ENCODE results near the gene CFAP100. TPM values are rescaled to one million over a fixed set of nuclear protein-coding genes. Genes with fewer than 3 reads are reported as not detected.

CFAP100 gene
- total RNA-seq, 1 experiment from 2014 or later, result not detected

- POLR2A ChIA-PET (ENCODE audit: unreplicated experiment), result interaction anchor here (0.6 kb wide), 1 partner anchor 610 kb away, joined by 3 read pairs; no protein-coding TSS in a partner anchor
- TF ChIP-seq EZH2 (IDR thresholded peaks at IDR 0.05; ENCODE audit: low read depth) (no peak), CTCF (conservative IDR thresholded peaks at IDR 0.05) (no peak)
These were observed 47.6 kb downstream of the CFAP100 start for GRCh38 chr3:126442094-126442855.

GRCh38 chr3:126442856-126443242 lies 48.1 kb downstream of the CFAP100 start:
- H3K9me2 ChIP-seq (ENCODE audit: insufficient read depth), result no peaks in the 10 kb centered on the region
- no peaks in the 10 kb centered on the region for H3K9me3 ChIP-seq (ENCODE audit: insufficient read depth, low read depth)
- ChIA-PET POLR2A (ENCODE audit: unreplicated experiment) (no interaction called here), CTCF (no interaction called here)
- H3K27ac ChIP-seq, result no peak overlapping the region
- H3K4me2 ChIP-seq, result no peak overlapping the region
- no TSS peak for BruUV-seq (replicated peaks)
- H3K79me2 ChIP-seq (ENCODE audit: low read depth), result no peaks in the 10 kb centered on the region
- H3K36me3 ChIP-seq (ENCODE audit: low read depth), result no peaks in the 10 kb centered on the region
- TF ChIP-seq CTCF (conservative IDR thresholded peaks at IDR 0.05) (no peak), EZH2 (IDR thresholded peaks at IDR 0.05; ENCODE audit: low read depth) (no peak)
- H2AFZ ChIP-seq, result no peak overlapping the region
- H3K4me1 ChIP-seq (replicated peaks; ENCODE audit: insufficient read depth), result no peaks in the 10 kb centered on the region
- H4K20me1 ChIP-seq (ENCODE audit: insufficient read depth), result peaks cover 4% of the 10 kb centered on the region; the same call in 1 of the 2 replicates
- no peak overlapping the region for H3K4me3 ChIP-seq
- DNase-seq, result no peak
- no peaks in the 10 kb centered on the region for H3K27me3 ChIP-seq (ENCODE audit: insufficient read depth, low read depth)
- H3F3A ChIP-seq (ENCODE audit: insufficient read depth, low read depth), result no peaks in the 10 kb centered on the region
- intact Hi-C loops (cut with micrococcal nuclease; ENCODE audit: unreplicated experiment), result no loop called here

More at GRCh38 chr3:126442094-126442855, 47.6 kb downstream of the CFAP100 start:
- Histone ChIP-seq H2AFZ (no peak overlapping the region), H3K9me3 (ENCODE audit: insufficient read depth, low read depth) (no peaks in the 10 kb centered on the region), H3K4me2 (no peak overlapping the region), H3K9me2 (ENCODE audit: insufficient read depth) (no peaks in the 10 kb centered on the region), H4K20me1 (ENCODE audit: insufficient read depth) (peaks cover 4% of the 10 kb centered on the region; the same call in 1 of the 2 replicates), H3K79me2 (ENCODE audit: low read depth) (no peaks in the 10 kb centered on the region), H3F3A (ENCODE audit: insufficient read depth, low read depth) (no peaks in the 10 kb centered on the region), H3K4me3 (no peak overlapping the region), H3K27me3 (ENCODE audit: insufficient read depth, low read depth) (no peaks in the 10 kb centered on the region), H3K27ac (no peak overlapping the region), H3K36me3 (ENCODE audit: low read depth) (no peaks in the 10 kb centered on the region), H3K4me1 (replicated peaks; ENCODE audit: insufficient read depth) (no peaks in the 10 kb centered on the region)
- DNase-seq, result no peak
- BruUV-seq (replicated peaks), result no TSS peak
- intact Hi-C loops (cut with micrococcal nuclease; ENCODE audit: unreplicated experiment), result no loop called here
- CTCF ChIA-PET, result no interaction called here

GRCh38 chr3:126445506-126445905 lies 50.8 kb downstream of the CFAP100 start:
- Histone ChIP-seq H3K27me3 (ENCODE audit: insufficient read depth, low read depth) (no peaks in the 10 kb centered on the region), H3K9me2 (ENCODE audit: insufficient read depth) (no peaks in the 10 kb centered on the region), H3K4me1 (replicated peaks; ENCODE audit: insufficient read depth) (no peaks in the 10 kb centered on the region), H3K9me3 (ENCODE audit: insufficient read depth, low read depth) (no peaks in the 10 kb centered on the region), H3K36me3 (ENCODE audit: low read depth) (no peaks in the 10 kb centered on the region), H4K20me1 (ENCODE audit: insufficient read depth) (peaks cover 4% of the 10 kb centered on the region; the same call in 1 of the 2 replicates), H3K27ac (no peak overlapping the region), H3K4me2 (no peak overlapping the region), H3K4me3 (no peak overlapping the region), H3F3A (ENCODE audit: insufficient read depth, low read depth) (no peaks in the 10 kb centered on the region), H3K79me2 (ENCODE audit: low read depth) (no peaks in the 10 kb centered on the region), H2AFZ (no peak overlapping the region)
- no peak for DNase-seq
- POLR2A ChIA-PET (ENCODE audit: unreplicated experiment), result no interaction called here
- intact Hi-C loops (cut with micrococcal nuclease; ENCODE audit: unreplicated experiment), result no loop called here
- TF ChIP-seq CTCF (conservative IDR thresholded peaks at IDR 0.05) (no peak), EZH2 (IDR thresholded peaks at IDR 0.05; ENCODE audit: low read depth) (no peak)
- no TSS peak for BruUV-seq (replicated peaks)
- CTCF ChIA-PET, result no interaction called here

Measured in PC-9 (cell line).